Measurements from ENCODE around the gene SPTSSB. TPM values are rescaled to one million over a fixed set of nuclear protein-coding genes. Genes with fewer than 3 reads are reported as not detected.

SPTSSB gene
- total RNA-seq, 1 experiment from 2014 or later, result 2.9 TPM

GRCh38 chr3:161409069-161409468 is 37.8 kb upstream of the SPTSSB start:
- no peaks in the 10 kb centered on the region for H3K79me2 ChIP-seq (ENCODE audit: insufficient read depth, low read length)
- ChIA-PET POLR2A (no interaction called here), RAD21 (ENCODE audit: low non-redundant PET in 1 of 2, low total read pairs in 2 of 2, uncharacterized antibody in 2 of 2, unreplicated experiment in 2 of 2) (no interaction called here), CTCF (no interaction called here)
- no peak overlapping the region for H3K9ac ChIP-seq (ENCODE audit: low read length)
- intact Hi-C loops (cut with micrococcal nuclease), result loop anchor here (1.0 to 5.0 kb wide), 3 partner anchors 135 to 702 kb away; no protein-coding TSS in a partner anchor
- no peaks in the 10 kb centered on the region for H3K4me1 ChIP-seq (ENCODE audit: control insufficient read depth in 1 of 2, insufficient read depth in 2 of 2, low read length in 2 of 2)
- no peaks in the 10 kb centered on the region for H4K20me1 ChIP-seq (ENCODE audit: insufficient read depth)
- no peaks in the 10 kb centered on the region for H3K9me2 ChIP-seq (ENCODE audit: insufficient read depth)
- peak; percentile 87 for ATAC-seq
- no peak overlapping the region for H3K27ac ChIP-seq (ENCODE audit: low read depth, low read length)
- no peak overlapping the region for H3K4me3 ChIP-seq (replicated peaks in 1 of 2; ENCODE audit: low read depth in 1 of 2, low read length in 2 of 2)
- TF ChIP-seq SP1 (IDR thresholded peaks at IDR 0.05; ENCODE audit: low read depth) (no peak), EZH2 (IDR thresholded peaks at IDR 0.05) (no peak), POLR2AphosphoS5 (IDR thresholded peaks at IDR 0.05; ENCODE audit: low read depth, low read length) (no peak), ZNF274 (IDR thresholded peaks at IDR 0.05; ENCODE audit: low read depth, low read length) (no peak), RAD21 (IDR thresholded peaks at IDR 0.05; ENCODE audit: low read depth) (peak; percentile 89), SIN3A (IDR thresholded peaks at IDR 0.05; ENCODE audit: low read depth) (no peak), YY1 (IDR thresholded peaks at IDR 0.05; ENCODE audit: extremely low read depth, insufficient replicate concordance, low read depth, low read length) (no peak), CTCF (IDR thresholded peaks at IDR 0.05 in 2 of 3, conservative IDR thresholded peaks at IDR 0.05 in 1 of 3; ENCODE audit: borderline replicate concordance in 1 of 3, insufficient read depth in 1 of 3, low read depth in 2 of 3, low read length in 2 of 3) (peak; percentile 57 to 88 (median 80))
- H2AFZ ChIP-seq (ENCODE audit: low read depth, low read length, poor library complexity, severe bottlenecking), result peak overlapping the region; percentile 75
- no TSS peak for BruUV-seq (replicated peaks)
- H3K36me3 ChIP-seq (ENCODE audit: control insufficient read depth in 1 of 2, insufficient read depth in 2 of 2, low read length in 2 of 2), result no peaks in the 10 kb centered on the region
- H3K4me2 ChIP-seq (ENCODE audit: low read length), result peak overlapping the region; percentile 6; the same call in 1 of the 2 replicates
- H3K27me3 ChIP-seq (ENCODE audit: insufficient read depth, low read length), result no peaks in the 10 kb centered on the region
- peak; percentile 49 for DNase-seq (ENCODE audit: low read depth, low spot score)
- H3K9me3 ChIP-seq (ENCODE audit: control insufficient read depth in 1 of 2, insufficient read depth in 1 of 2, low read depth in 1 of 2, low read length in 2 of 2), result no peaks in the 10 kb centered on the region
